ENCODE results near the gene MRPL32. TPM values are rescaled to one million over a fixed set of nuclear protein-coding genes. Genes with fewer than 3 reads are reported as not detected.

Gene MRPL32
- total RNA-seq, 2 donors from 2014 or later = 46.4 to 52.0 TPM

GRCh38 chr7:42934291-42934690, 2.1 kb downstream of the MRPL32 start:
- H3K9me3 Mint-ChIP-seq = no peaks in the 10 kb centered on the region
- DNase-seq (ENCODE audit: low spot score) (no peak), ATAC-seq (no peak)
- H3K4me3 Mint-ChIP-seq = peak overlapping the region; percentile 97
- H3K36me3 Mint-ChIP-seq = peaks cover 27% of the 10 kb centered on the region
- H3K4me1 Mint-ChIP-seq (ENCODE audit: low read depth in 2 of 2) = peaks cover 23 to 26% of the 10 kb centered on the region in 2 donors
- H3K27ac Mint-ChIP-seq = peak overlapping the region in 1 of 2 donors; percentile 98
- H3K27me3 Mint-ChIP-seq = no peaks in the 10 kb centered on the region

- Mint-ChIP-seq H3K4me3 (no peak overlapping the region), H3K27ac (no peak overlapping the region), H3K9me3 (no peaks in the 10 kb centered on the region), H3K4me1 (ENCODE audit: low read depth in 2 of 2) (peaks cover 20 to 22% of the 10 kb centered on the region in 2 donors), H3K27me3 (no peaks in the 10 kb centered on the region), H3K36me3 (peaks cover 24% of the 10 kb centered on the region)
- DNase-seq (ENCODE audit: low spot score) (no peak), ATAC-seq (no peak)
Observed at GRCh38 chr7:42935861-42936260, 3.7 kb downstream of the MRPL32 start.

GRCh38 chr7:42939457-42940240, 7.5 kb downstream of the MRPL32 start:
- peaks cover 6 to 7% of the 10 kb centered on the region in 2 donors for H3K4me1 Mint-ChIP-seq (ENCODE audit: low read depth in 2 of 2)
- H3K4me3 Mint-ChIP-seq = no peak overlapping the region
- DNase-seq (ENCODE audit: low spot score) = no peak
- H3K36me3 Mint-ChIP-seq = peaks cover 19% of the 10 kb centered on the region
- ATAC-seq = no peak
- H3K9me3 Mint-ChIP-seq = no peaks in the 10 kb centered on the region
- H3K27me3 Mint-ChIP-seq = no peaks in the 10 kb centered on the region
- H3K27ac Mint-ChIP-seq = no peak overlapping the region

GRCh38 chr7:42940985-42941847, 9.0 kb downstream of the MRPL32 start:
- Mint-ChIP-seq H3K4me3 (no peak overlapping the region), H3K27me3 (no peaks in the 10 kb centered on the region), H3K36me3 (peaks cover 11% of the 10 kb centered on the region), H3K27ac (no peak overlapping the region), H3K9me3 (no peaks in the 10 kb centered on the region), H3K4me1 (ENCODE audit: low read depth in 2 of 2) (peaks cover 13% of the 10 kb centered on the region in 2 donors)
- ATAC-seq (peak; percentile 41 to 60), DNase-seq (ENCODE audit: low spot score) (peak; percentile 77)

GRCh38 chr7:42945821-42946626, 13.8 kb downstream of the MRPL32 start:
- H3K27me3 Mint-ChIP-seq = peaks cover 0 to 2% of the 10 kb centered on the region in 2 donors
- peaks cover 5 to 7% of the 10 kb centered on the region in 2 donors for H3K4me1 Mint-ChIP-seq (ENCODE audit: low read depth in 2 of 2)
- peak overlapping the region; percentile 61 to 66 for H3K27ac Mint-ChIP-seq
- DNase-seq (ENCODE audit: low spot score) (no peak), ATAC-seq (peak in 1 of 2 donors; percentile 54)
- H3K36me3 Mint-ChIP-seq = no peaks in the 10 kb centered on the region
- no peaks in the 10 kb centered on the region for H3K9me3 Mint-ChIP-seq
- H3K4me3 Mint-ChIP-seq = peak overlapping the region; percentile 13

GRCh38 chr7:42946627-42946950, 14.4 kb downstream of the MRPL32 start:
- DNase-seq (ENCODE audit: low spot score) (no peak), ATAC-seq (no peak)
- Mint-ChIP-seq H3K4me1 (ENCODE audit: low read depth in 2 of 2) (peaks cover 5 to 7% of the 10 kb centered on the region in 2 donors), H3K27ac (no peak overlapping the region), H3K27me3 (peaks cover 0 to 2% of the 10 kb centered on the region in 2 donors), H3K9me3 (no peaks in the 10 kb centered on the region), H3K4me3 (no peak overlapping the region), H3K36me3 (no peaks in the 10 kb centered on the region)

GRCh38 chr7:42947521-42947920, 15.3 kb downstream of the MRPL32 start:
- Mint-ChIP-seq H3K9me3 (no peaks in the 10 kb centered on the region), H3K27ac (no peak overlapping the region), H3K27me3 (peaks cover 0 to 2% of the 10 kb centered on the region in 2 donors), H3K4me3 (no peak overlapping the region), H3K36me3 (no peaks in the 10 kb centered on the region), H3K4me1 (ENCODE audit: low read depth in 2 of 2) (peaks cover 5 to 7% of the 10 kb centered on the region in 2 donors)
- DNase-seq (ENCODE audit: low spot score) = no peak
- ATAC-seq = no peak

- Mint-ChIP-seq H3K36me3 (no peaks in the 10 kb centered on the region), H3K4me1 (ENCODE audit: low read depth in 2 of 2) (peaks cover 5 to 7% of the 10 kb centered on the region in 2 donors), H3K9me3 (no peaks in the 10 kb centered on the region), H3K27me3 (peaks cover 0 to 2% of the 10 kb centered on the region in 2 donors), H3K27ac (no peak overlapping the region), H3K4me3 (no peak overlapping the region)
- ATAC-seq = no peak
- DNase-seq (ENCODE audit: low spot score) = no peak
Observed at GRCh38 chr7:42950417-42950816, 18.2 kb downstream of the MRPL32 start.

GRCh38 chr7:42952328-42952727, 20.2 kb downstream of the MRPL32 start:
- no peaks in the 10 kb centered on the region for H3K4me1 Mint-ChIP-seq (ENCODE audit: low read depth in 2 of 2)
- ATAC-seq = no peak
- no peaks in the 10 kb centered on the region for H3K9me3 Mint-ChIP-seq
- no peak overlapping the region for H3K4me3 Mint-ChIP-seq
- no peak overlapping the region for H3K27ac Mint-ChIP-seq
- no peak for DNase-seq (ENCODE audit: low spot score)
- H3K27me3 Mint-ChIP-seq = peaks cover 0 to 4% of the 10 kb centered on the region in 2 donors
- H3K36me3 Mint-ChIP-seq = peaks cover 3% of the 10 kb centered on the region

GRCh38 chr7:42953994-42954393, 21.8 kb downstream of the MRPL32 start:
- Mint-ChIP-seq H3K4me1 (ENCODE audit: low read depth in 2 of 2) (no peaks in the 10 kb centered on the region), H3K27me3 (peaks cover 0 to 5% of the 10 kb centered on the region in 2 donors), H3K27ac (no peak overlapping the region), H3K36me3 (peaks cover 5% of the 10 kb centered on the region), H3K4me3 (no peak overlapping the region), H3K9me3 (no peaks in the 10 kb centered on the region)
- ATAC-seq = no peak
- no peak for DNase-seq (ENCODE audit: low spot score)

- DNase-seq (ENCODE audit: low spot score) (no peak), ATAC-seq (no peak)
- Mint-ChIP-seq H3K4me1 (ENCODE audit: low read depth in 2 of 2) (peaks cover 0 to 7% of the 10 kb centered on the region in 2 donors), H3K27ac (no peak overlapping the region), H3K36me3 (peaks cover 5% of the 10 kb centered on the region), H3K4me3 (no peak overlapping the region), H3K9me3 (no peaks in the 10 kb centered on the region), H3K27me3 (peaks cover 5 to 6% of the 10 kb centered on the region in 2 donors)
Observed at GRCh38 chr7:42956062-42956461, 23.9 kb downstream of the MRPL32 start.

GRCh38 chr7:42959549-42959948, 27.4 kb downstream of the MRPL32 start:
- Mint-ChIP-seq H3K36me3 (peaks cover 5% of the 10 kb centered on the region), H3K27me3 (peaks cover 14 to 17% of the 10 kb centered on the region in 2 donors), H3K4me1 (ENCODE audit: low read depth in 2 of 2) (peaks cover 0 to 15% of the 10 kb centered on the region in 2 donors), H3K4me3 (no peak overlapping the region), H3K27ac (no peak overlapping the region), H3K9me3 (no peaks in the 10 kb centered on the region)
- ATAC-seq (no peak), DNase-seq (ENCODE audit: low spot score) (no peak)

- peak overlapping the region; percentile 44 to 68 for H3K27ac Mint-ChIP-seq
- H3K4me1 Mint-ChIP-seq (ENCODE audit: low read depth in 2 of 2) = peaks cover 7 to 25% of the 10 kb centered on the region in 2 donors
- no peaks in the 10 kb centered on the region for H3K9me3 Mint-ChIP-seq
- peaks cover 5% of the 10 kb centered on the region for H3K36me3 Mint-ChIP-seq
- peaks cover 16 to 17% of the 10 kb centered on the region in 2 donors for H3K27me3 Mint-ChIP-seq
- peak; percentile 37 to 40 for ATAC-seq
- DNase-seq (ENCODE audit: low spot score) = no peak
- H3K4me3 Mint-ChIP-seq = peak overlapping the region; percentile 41
Observed at GRCh38 chr7:42960762-42961161, 28.6 kb downstream of the MRPL32 start.
